Measurements from ENCODE around the gene TPRA1.

- TF ChIP-seq POLR2A (IDR thresholded peaks at IDR 0.05; ENCODE audit: low read depth, low read length) (no peak), POLR2AphosphoS5 (IDR thresholded peaks at IDR 0.05; ENCODE audit: low read depth, low read length) (no peak)
These were observed 24.5 kb upstream of the TPRA1 start for GRCh38 chr3:127614928-127615589.

Data from GM12892 (cell line).